CD14-positive monocyte (primary cell): Measurements from ENCODE around the gene FOXO3. TPM values are rescaled to one million over a fixed set of nuclear protein-coding genes. Genes with fewer than 3 reads are reported as not detected.

Experiments
- DNase-seq, 3 donors: peaks; one replicate each; pipeline ENCODE4 v3.0.0-alpha.2; 2011 to 2022
- H2AFZ ChIP-seq: 2 replicates; pipeline ENCODE4 v1.6.0; 2012; ENCODE audit warnings: mild to moderate bottlenecking, low read depth, low read length, inconsistent platforms; ENCODE audit not compliant: insufficient read depth, poor library complexity, severe bottlenecking
- H3K27ac ChIP-seq, 2 donors: 1 replicate in 1 of 2; 2 replicates in 1 of 2; pipeline ENCODE4 v1.5.1; 2012 to 2013; ENCODE audit warnings: low read length in 2 of 2, control low read depth in 1 of 2, inconsistent platforms in 1 of 2, low read depth in 1 of 2, mild to moderate bottlenecking in 1 of 2
- H3K27me3 ChIP-seq, 2 donors: one replicate each; pipeline versions ENCODE4 v1.6.0 to v1.6.1; 2011 to 2013; ENCODE audit warnings: low read length in 2 of 2; ENCODE audit not compliant: control insufficient read depth in 2 of 2, insufficient read depth in 2 of 2
- H3K36me3 ChIP-seq, 2 donors: replicated peaks in 1 of 2; 1 replicate in 1 of 2; 2 replicates in 1 of 2; pipeline versions ENCODE4 v1.5.1 to v1.6.1; 2012 to 2013; ENCODE audit warnings: low read length in 2 of 2, control low read depth in 1 of 2, inconsistent platforms in 1 of 2, mild to moderate bottlenecking in 1 of 2; ENCODE audit not compliant: insufficient read depth in 2 of 2, control insufficient read depth in 1 of 2
- H3K4me1 ChIP-seq, 2 donors: 1 replicate in 1 of 2; 2 replicates in 1 of 2; pipeline versions ENCODE4 v1.5.1 to v1.6.1; 2012 to 2013; ENCODE audit warnings: low read length in 2 of 2, control low read depth in 1 of 2, inconsistent platforms in 1 of 2, mild to moderate bottlenecking in 1 of 2, moderate library complexity in 1 of 2; ENCODE audit not compliant: insufficient read depth in 2 of 2, control insufficient read depth in 1 of 2
- H3K4me2 ChIP-seq: replicated peaks from 2 replicates; pipeline ENCODE3; 2012; ENCODE audit warnings: low read length, moderate library complexity, mild to moderate bottlenecking; ENCODE audit not compliant: poor library complexity, severe bottlenecking; ENCODE audit errors: extremely low read depth
- H3K4me3 ChIP-seq, 3 experiments: fragments of 200-600 bp in 1 of 3; sonication (generic) in 1 of 3; replicated peaks in 1 of 3; 1 replicate in 2 of 3; 2 replicates in 1 of 3; pipeline ENCODE4 v1.5.1; 2011 to 2013; ENCODE audit warnings: low read length in 3 of 3, mild to moderate bottlenecking in 3 of 3, control low read depth in 2 of 3, low read depth in 2 of 3, inconsistent platforms in 1 of 3, moderate library complexity in 1 of 3
- H3K79me2 ChIP-seq: 2 replicates; pipeline ENCODE4 v1.6.0; 2012; ENCODE audit warnings: mild to moderate bottlenecking, control low read depth, inconsistent platforms, low read length, moderate library complexity; ENCODE audit not compliant: insufficient read depth
- H3K9ac ChIP-seq: 2 replicates; pipeline ENCODE4 v1.6.0; 2017; ENCODE audit warnings: low read length, mild to moderate bottlenecking; ENCODE audit not compliant: insufficient read depth, poor library complexity, severe bottlenecking
- H3K9me3 ChIP-seq, 2 donors: replicated peaks in 1 of 2; 1 replicate in 1 of 2; 2 replicates in 1 of 2; pipeline versions ENCODE4 v1.5.1 to v1.6.1; 2012 to 2013; ENCODE audit warnings: low read length in 2 of 2, control low read depth in 1 of 2; ENCODE audit not compliant: control insufficient read depth in 1 of 2, insufficient read depth in 1 of 2
- H4K20me1 ChIP-seq: 2 replicates; pipeline ENCODE4 v1.6.0; 2012; ENCODE audit warnings: mild to moderate bottlenecking, low read length, control low read depth, moderate library complexity; ENCODE audit not compliant: insufficient read depth
- H3K27ac Mint-ChIP-seq, 7 donors: one replicate each; pipeline ENCODE4 v1.8.0; 2020; ENCODE audit warnings: mild to moderate bottlenecking in 7 of 7, mixed read lengths in 7 of 7, moderate library complexity in 6 of 7, inconsistent platforms in 2 of 7
- H3K27me3 Mint-ChIP-seq, 3 donors: one replicate each; pipeline ENCODE4 v1.8.0; 2021 to 2022; ENCODE audit warnings: low read depth in 3 of 3, mild to moderate bottlenecking in 3 of 3, mixed read lengths in 3 of 3, moderate library complexity in 3 of 3, inconsistent platforms in 1 of 3
- H3K36me3 Mint-ChIP-seq, 2 donors: one replicate each; pipeline ENCODE4 v1.8.0; 2020; ENCODE audit warnings: mixed read lengths in 2 of 2, inconsistent platforms in 1 of 2, mild to moderate bottlenecking in 1 of 2
- H3K4me1 Mint-ChIP-seq: one replicate; pipeline ENCODE4 v1.8.0; 2020; ENCODE audit warnings: mild to moderate bottlenecking, mixed read lengths
- H3K4me3 Mint-ChIP-seq, 2 donors: one replicate each; pipeline ENCODE4 v1.8.0; 2020; ENCODE audit warnings: mild to moderate bottlenecking in 2 of 2, mixed read lengths in 2 of 2, moderate library complexity in 1 of 2
- H3K9me3 Mint-ChIP-seq, 7 donors: one replicate each; pipeline ENCODE4 v1.8.0; 2020 to 2022; ENCODE audit warnings: mixed read lengths in 7 of 7, mild to moderate bottlenecking in 6 of 7, moderate library complexity in 6 of 7, inconsistent platforms in 2 of 7
- WGBS: methylation state at CpG from one replicate; pipeline ENCODE4 v1.1.5; 2013; ENCODE audit warnings: missing lambda C conversion rate; ENCODE audit not compliant: insufficient coverage; 5-methylcytosine and 5-hydroxymethylcytosine counted together
- intact Hi-C, 2 donors: fragments of 100-400 bp; cut with micrococcal nuclease; formaldehyde crosslinking; loops; one replicate each; pipeline versions ENCODE4 v1.15.0 to v1.15.1; 2023
- polyA plus RNA-seq, 3 donors: library from polyadenylated mRNA; depleted of rRNA in 1 of 3; unstranded in 2 of 3; stranded (reverse) in 1 of 3; fragments of 300-500 nt in 2 of 3; fragments of >200 nt in 1 of 3; fragmentation: Illumina TruSeq in 2 of 3; gene quantifications; 1 replicate in 2 of 3; 2 replicates in 1 of 3; pipeline ENCODE4 v1.2.3, GENCODE V29; 2012 to 2021
- TF ChIP-seq, protein P1 (sequence below): fragments of 200-600 bp; IDR thresholded peaks from one replicate; pipeline ENCODE4 v1.8.0; 2022; ENCODE audit warnings: antibody characterized with exemption, mild to moderate bottlenecking

FOXO3 gene
- polyA plus RNA-seq, 3 donors, result 15.4 to 23.2 (median 17.5) TPM

DNA sequence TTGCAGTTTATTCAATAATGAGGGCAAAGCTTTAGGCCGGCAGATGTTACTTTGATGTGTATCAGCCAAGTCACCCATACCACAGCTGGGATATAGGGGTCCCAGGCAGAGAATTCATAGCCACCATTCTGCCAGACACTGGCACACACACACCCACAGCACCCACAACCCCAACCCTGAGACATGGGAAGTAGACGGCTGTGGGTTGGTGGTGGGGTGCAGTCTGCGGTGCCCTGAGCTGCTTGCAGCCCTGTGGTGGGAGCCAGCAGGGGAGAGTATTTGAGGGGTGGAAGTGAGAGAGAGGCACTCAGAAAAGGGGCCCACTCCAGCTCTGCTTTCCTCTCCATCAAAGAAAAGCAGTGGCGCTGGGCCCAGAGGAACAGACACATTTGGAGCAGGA is 125.3 kb downstream of the FOXO3 start:
- Histone ChIP-seq H3K9me3 (no peaks in the 10 kb centered on the region), H4K20me1 (peaks cover 53% of the 10 kb centered on the region), H3K27me3 (no peaks in the 10 kb centered on the region), H3K27ac (no peak overlapping the region), H3K36me3 (peaks cover 6 to 39% of the 10 kb centered on the region in 2 donors), H3K9ac (no peak overlapping the region), H3K4me2 (no peak overlapping the region), H3K4me1 (peaks cover 21 to 25% of the 10 kb centered on the region in 2 donors), H3K79me2 (no peaks in the 10 kb centered on the region), H3K4me3 (no peak overlapping the region), H2AFZ (no peak overlapping the region)
- WGBS, result no CpG with 5 or more reads among the region's 4 CpGs
- TF ChIP-seq, protein P1, sequence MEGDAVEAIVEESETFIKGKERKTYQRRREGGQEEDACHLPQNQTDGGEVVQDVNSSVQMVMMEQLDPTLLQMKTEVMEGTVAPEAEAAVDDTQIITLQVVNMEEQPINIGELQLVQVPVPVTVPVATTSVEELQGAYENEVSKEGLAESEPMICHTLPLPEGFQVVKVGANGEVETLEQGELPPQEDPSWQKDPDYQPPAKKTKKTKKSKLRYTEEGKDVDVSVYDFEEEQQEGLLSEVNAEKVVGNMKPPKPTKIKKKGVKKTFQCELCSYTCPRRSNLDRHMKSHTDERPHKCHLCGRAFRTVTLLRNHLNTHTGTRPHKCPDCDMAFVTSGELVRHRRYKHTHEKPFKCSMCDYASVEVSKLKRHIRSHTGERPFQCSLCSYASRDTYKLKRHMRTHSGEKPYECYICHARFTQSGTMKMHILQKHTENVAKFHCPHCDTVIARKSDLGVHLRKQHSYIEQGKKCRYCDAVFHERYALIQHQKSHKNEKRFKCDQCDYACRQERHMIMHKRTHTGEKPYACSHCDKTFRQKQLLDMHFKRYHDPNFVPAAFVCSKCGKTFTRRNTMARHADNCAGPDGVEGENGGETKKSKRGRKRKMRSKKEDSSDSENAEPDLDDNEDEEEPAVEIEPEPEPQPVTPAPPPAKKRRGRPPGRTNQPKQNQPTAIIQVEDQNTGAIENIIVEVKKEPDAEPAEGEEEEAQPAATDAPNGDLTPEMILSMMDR, result no peak
- Mint-ChIP-seq H3K27me3 (no peaks in the 10 kb centered on the region), H3K9me3 (peaks cover 0 to 2% (median 0%) of the 10 kb centered on the region in 7 donors), H3K4me1 (peaks cover 36% of the 10 kb centered on the region), H3K27ac (peak overlapping the region in 3 of 7 donors; percentile 37 to 74 (median 57)), H3K4me3 (no peak overlapping the region), H3K36me3 (peaks cover 51 to 52% of the 10 kb centered on the region in 2 donors)
- intact Hi-C loops, result no loop called here
- no peak for DNase-seq

DNA sequence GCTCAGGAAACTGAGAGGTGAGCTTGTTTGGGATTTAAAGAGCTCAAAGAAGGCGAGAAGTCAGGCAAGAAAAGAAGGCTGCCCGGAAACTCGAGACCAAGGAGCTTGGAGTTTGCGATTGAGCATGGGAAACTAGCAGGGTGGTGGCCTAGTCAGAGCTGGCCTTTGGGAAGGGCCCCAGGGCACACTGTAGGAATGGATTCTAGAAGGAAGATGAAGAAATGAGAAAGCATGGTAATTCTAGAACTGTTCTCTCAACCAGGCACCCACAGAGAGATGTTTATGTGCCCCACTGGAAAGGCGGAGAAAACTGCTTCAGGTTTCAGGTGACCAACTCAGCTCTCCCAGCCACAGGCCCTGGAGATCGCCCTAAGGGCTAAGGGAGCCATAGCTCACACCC is 126.2 kb downstream of the FOXO3 start:
- H3K27ac Mint-ChIP-seq, result peak overlapping the region in 2 of 7 donors; percentile 20 to 35
- no peak overlapping the region for H2AFZ ChIP-seq
- H4K20me1 ChIP-seq, result peaks cover 53% of the 10 kb centered on the region

More for the DNA sequence above, 126.2 kb downstream of the FOXO3 start:
- no peak overlapping the region for H3K4me3 ChIP-seq
- no peaks in the 10 kb centered on the region for H3K9me3 ChIP-seq
- no peak overlapping the region for H3K4me3 Mint-ChIP-seq
- 98% methylated on average over 4 of the region's 6 CpGs for WGBS
- TF ChIP-seq, protein P1, result no peak
- H3K4me1 ChIP-seq, result peaks cover 21 to 25% of the 10 kb centered on the region in 2 donors
- H3K36me3 ChIP-seq, result peaks cover 6 to 36% of the 10 kb centered on the region in 2 donors
- no peaks in the 10 kb centered on the region for H3K27me3 ChIP-seq
- DNase-seq, result no peak
- no peaks in the 10 kb centered on the region for H3K79me2 ChIP-seq
- intact Hi-C loops, result no loop called here
- H3K4me1 Mint-ChIP-seq, result peaks cover 36% of the 10 kb centered on the region
- no peak overlapping the region for H3K4me2 ChIP-seq
- no peaks in the 10 kb centered on the region for H3K27me3 Mint-ChIP-seq
- no peak overlapping the region for H3K9ac ChIP-seq
- H3K36me3 Mint-ChIP-seq, result peaks cover 48 to 49% of the 10 kb centered on the region in 2 donors
- H3K9me3 Mint-ChIP-seq, result peaks cover 0 to 2% (median 0%) of the 10 kb centered on the region in 7 donors
- no peak overlapping the region for H3K27ac ChIP-seq
